NCI-H748 treated with DMSO at 0.1 percent for 48 hours (cell line): ENCODE data around the gene TTC33.
"Not testable (repeated sequence)": the region's sequence is repeated elsewhere in the genome, so short reads cannot be mapped to it uniquely, and the experiment has no call there.

Source experiments
- DNase-seq: peaks from one replicate; lab custom pipeline; 2025; lab: John Stamatoyannopoulos, UW

The TTC33 gene

DNA sequence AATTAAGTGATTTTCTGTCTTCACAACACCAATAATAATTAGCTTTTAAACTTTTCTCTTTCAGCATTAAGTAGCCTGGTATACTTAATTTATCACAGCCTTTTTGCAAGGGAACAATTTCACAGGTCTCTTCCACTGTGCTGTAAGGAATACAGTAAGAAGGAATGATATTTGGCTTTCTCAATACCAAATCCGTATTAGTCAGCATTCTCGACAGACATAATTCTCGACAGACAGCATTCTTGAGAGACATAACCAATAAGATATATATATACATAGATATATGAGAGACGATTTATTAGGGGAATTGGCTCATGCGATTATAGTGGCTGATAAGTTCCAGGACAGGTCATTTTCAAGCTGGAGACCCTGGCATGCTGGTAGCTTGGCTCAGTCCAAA, 24.4 kb upstream of the TTC33 start:
- DNase-seq, result no peak

DNA sequence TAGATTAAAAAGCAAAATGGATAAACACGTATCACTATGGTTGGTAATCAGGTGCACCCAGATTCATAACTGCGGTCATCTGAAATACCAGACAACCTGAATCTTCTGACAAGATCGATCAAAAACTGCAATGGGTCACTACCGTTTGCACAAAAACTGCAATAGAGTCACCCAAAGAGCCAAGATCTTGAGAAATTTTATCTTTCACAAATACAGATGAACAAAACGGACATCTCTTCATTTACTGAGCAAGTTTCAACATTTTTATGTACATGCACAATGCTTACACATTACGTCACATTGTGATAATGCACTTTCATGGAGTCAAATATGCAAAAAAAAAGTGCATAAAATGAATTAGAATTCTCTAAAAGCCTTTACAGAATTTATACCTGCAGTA, 23.8 kb upstream of the TTC33 start:
- no peak for DNase-seq

- no peak for DNase-seq
Measured at GRCh38 chr5:40778133-40778532, 22.4 kb upstream of the TTC33 start.

GRCh38 chr5:40776658-40776977, 20.9 kb upstream of the TTC33 start:
- no peak for DNase-seq

DNA sequence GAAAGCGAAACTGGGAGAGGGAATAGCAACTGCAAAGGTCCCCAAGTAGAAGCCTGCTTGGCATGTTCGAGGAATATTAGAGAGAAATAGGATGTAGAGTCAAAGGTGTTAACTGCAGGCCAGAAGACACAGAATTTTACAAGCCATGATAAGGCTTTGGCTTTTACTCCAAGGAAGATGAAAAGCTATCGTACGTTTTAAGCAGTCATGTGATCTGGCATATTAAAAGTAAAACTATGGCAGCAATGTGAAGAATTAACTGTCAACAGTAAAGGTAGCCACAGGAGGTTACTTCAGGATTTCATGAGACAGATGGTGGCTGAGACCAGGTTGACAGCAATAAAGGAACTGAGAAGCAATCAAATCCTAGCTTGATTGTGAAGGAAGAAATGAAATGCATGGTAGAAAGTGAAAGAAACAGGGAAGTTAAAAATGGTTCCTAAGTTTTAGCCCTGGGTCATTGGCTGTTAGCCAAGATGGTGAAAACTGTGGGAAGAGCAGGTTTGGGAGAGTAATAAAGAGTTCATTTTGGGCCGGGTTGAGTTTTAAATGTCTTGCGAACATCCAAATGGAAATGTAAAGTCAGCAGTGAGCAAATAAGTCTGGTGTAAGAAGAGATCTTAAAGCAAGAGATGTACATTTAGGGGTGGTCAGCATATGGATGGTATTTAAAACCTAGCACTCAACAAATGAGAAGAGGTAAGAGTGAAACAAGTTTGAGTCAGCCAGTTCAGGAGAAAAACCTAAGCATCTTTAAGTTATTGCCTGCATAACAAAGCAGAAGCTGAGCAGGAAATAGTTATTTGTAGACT, 20.3 kb upstream of the TTC33 start:
- no peak for DNase-seq

- no peak for DNase-seq
Measured at GRCh38 chr5:40775085-40775845, 19.5 kb upstream of the TTC33 start.

- no peak for DNase-seq
Measured at GRCh38 chr5:40774623-40775022, 18.9 kb upstream of the TTC33 start.

GRCh38 chr5:40770764-40771163, 15.0 kb upstream of the TTC33 start:
- DNase-seq, result no peak

GRCh38 chr5:40762705-40763104, 6.9 kb upstream of the TTC33 start:
- no peak for DNase-seq

GRCh38 chr5:40757400-40757799, 1.6 kb upstream of the TTC33 start:
- no peak for DNase-seq

- peak; percentile 92 for DNase-seq
Measured at GRCh38 chr5:40755093-40755406, 711 bp downstream of the TTC33 start.

- DNase-seq, result no peak
Measured at GRCh38 chr5:40754381-40755092, 1.2 kb downstream of the TTC33 start.

- no peak for DNase-seq
Measured at GRCh38 chr5:40746703-40747102, 9.1 kb downstream of the TTC33 start.

GRCh38 chr5:40743771-40744170, 12.0 kb downstream of the TTC33 start:
- DNase-seq, result no peak

DNA sequence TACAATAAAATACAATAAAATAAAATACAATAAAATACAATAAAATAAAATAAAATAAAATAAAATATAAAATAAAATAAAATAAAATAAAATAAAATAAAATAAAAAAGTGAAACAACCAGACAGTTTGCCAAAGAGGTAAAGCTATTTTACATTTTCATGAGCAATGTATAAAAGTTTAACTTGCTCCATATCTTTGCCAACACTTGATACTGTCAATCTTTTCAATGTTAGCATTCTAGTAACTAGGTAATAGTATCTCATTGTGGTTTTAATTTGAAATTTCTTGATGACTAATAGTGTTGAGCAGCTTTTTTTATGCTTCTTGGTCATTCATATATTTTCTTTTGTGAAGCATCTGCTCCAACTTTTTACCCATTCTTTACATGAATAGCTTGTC, 17.3 kb downstream of the TTC33 start:
- DNase-seq, result no peak

GRCh38 chr5:40736103-40736875, 19.5 kb downstream of the TTC33 start:
- peak; percentile 84 for DNase-seq

DNA sequence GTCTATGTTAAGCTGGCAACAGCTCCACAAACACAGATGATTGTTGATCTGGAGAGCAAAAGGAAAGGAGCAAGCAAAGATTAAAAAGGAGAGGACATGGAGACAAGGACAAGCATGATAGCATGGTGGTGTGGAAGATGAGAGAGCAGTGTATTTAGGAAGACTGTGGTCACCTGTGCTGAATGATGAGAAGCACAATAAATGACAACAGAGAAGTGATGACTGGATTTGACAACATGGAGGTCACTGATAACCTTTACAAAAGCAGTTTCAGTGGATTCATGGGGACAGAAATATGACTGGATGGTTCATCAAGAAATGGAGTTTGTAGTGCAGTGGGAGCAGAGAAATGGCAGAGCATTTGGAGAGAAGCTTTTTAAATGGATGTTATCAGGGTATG, 20.2 kb downstream of the TTC33 start:
- DNase-seq, result no peak

GRCh38 chr5:40734986-40735385, 20.8 kb downstream of the TTC33 start:
- no peak for DNase-seq

GRCh38 chr5:40733879-40734563, 21.7 kb downstream of the TTC33 start:
- no peak for DNase-seq

GRCh38 chr5:40733434-40733833, 22.3 kb downstream of the TTC33 start:
- DNase-seq, result no peak

DNA sequence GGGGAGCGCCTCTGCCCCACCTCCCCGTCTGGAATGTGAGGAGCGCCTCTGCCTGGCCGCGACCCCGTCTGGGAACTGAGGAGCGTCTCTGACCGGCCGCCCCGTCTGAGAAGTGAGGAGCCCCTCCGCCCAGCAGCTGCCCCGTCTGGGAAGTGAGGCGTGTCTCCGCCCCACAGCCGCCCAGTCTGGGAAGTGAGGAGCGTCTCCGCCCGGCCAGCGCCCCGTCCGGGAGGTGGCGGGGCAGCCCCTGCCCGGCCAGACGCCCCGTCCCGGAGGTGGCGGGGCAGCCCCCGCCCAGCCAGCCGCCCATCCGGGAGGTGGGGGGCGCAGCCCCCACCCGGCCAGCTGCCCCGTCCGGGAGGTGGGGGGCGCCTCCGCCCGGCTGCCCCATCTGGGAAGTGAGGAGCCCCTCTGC, 33.3 kb downstream of the TTC33 start:
- not testable (repeated sequence) for DNase-seq

DNA sequence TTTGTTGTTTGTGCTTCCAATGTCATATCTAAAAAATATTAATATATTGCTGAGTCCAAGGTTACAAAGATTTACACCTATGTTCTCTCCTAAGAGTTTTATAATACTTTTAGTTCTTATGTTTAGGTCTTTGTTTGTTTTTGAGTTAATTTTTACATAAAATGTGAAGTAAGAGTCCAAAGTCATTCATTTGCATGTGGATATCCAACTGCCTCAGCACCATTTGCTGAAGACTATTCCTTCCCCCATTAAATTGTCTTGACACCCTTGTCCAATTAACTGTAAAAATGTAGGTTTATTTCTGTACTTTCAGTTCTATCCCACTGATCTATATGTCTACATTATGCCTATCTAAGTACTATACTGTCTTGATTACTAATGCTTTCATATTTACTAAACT, 35.7 kb downstream of the TTC33 start:
- DNase-seq, result no peak
